IMR-90 (cell line): ENCODE results near the gene TTL.
A peak's percentile ranks its signal among the peaks of the same experiment; 100 is the strongest.

Experiments
- BHLHE40 ChIP-seq: fragments of 150-350 bp; IDR thresholded peaks from 2 replicates; pipeline ENCODE4 v1.6.1; 2016; ENCODE audit warnings: mild to moderate bottlenecking, low read depth, low read length
- CEBPB ChIP-seq: IDR thresholded peaks from 2 replicates; pipeline ENCODE4 v1.6.1; 2012; ENCODE audit warnings: low read depth, low read length, improper control_type of control experiment
- CHD1 ChIP-seq: IDR thresholded peaks from 2 replicates; pipeline ENCODE4 v1.6.1; 2012; ENCODE audit warnings: low read depth, low read length, improper control_type of control experiment
- CTCF ChIP-seq: conservative IDR thresholded peaks from 2 replicates; pipeline ENCODE4 v1.5.1; 2012; ENCODE audit warnings: mild to moderate bottlenecking, low read depth, low read length, improper control_type of control experiment
- FOS ChIP-seq: fragments of 150-350 bp; IDR thresholded peaks from 2 replicates; pipeline ENCODE4 v1.6.1; 2016; ENCODE audit warnings: low read depth, low read length
- MAFK ChIP-seq: IDR thresholded peaks from 2 replicates; pipeline ENCODE4 v1.6.1; 2012; ENCODE audit warnings: low read depth, low read length, improper control_type of control experiment
- MXI1 ChIP-seq: IDR thresholded peaks from 2 replicates; pipeline ENCODE4 v1.6.1; 2012; ENCODE audit warnings: low read depth, mild to moderate bottlenecking, low read length, moderate library complexity, borderline replicate concordance
- POLR2A ChIP-seq: IDR thresholded peaks from 2 replicates; pipeline ENCODE4 v1.6.1; 2012; ENCODE audit warnings: mild to moderate bottlenecking, low read depth, low read length
- RAD21 ChIP-seq: IDR thresholded peaks from 2 replicates; pipeline ENCODE4 v1.6.1; 2012; ENCODE audit warnings: low read length, improper control_type of control experiment
- RFX5 ChIP-seq: IDR thresholded peaks from 2 replicates; pipeline ENCODE4 v1.8.0; 2012; ENCODE audit warnings: low read depth, mild to moderate bottlenecking, low read length, moderate library complexity
- SMC3 ChIP-seq: fragments of 150-350 bp; IDR thresholded peaks from 2 replicates; pipeline ENCODE4 v1.6.1; 2016; ENCODE audit warnings: low read depth, mild to moderate bottlenecking, antibody characterized with exemption, low read length, moderate library complexity
- USF2 ChIP-seq: fragments of 150-350 bp; IDR thresholded peaks from 2 replicates; pipeline ENCODE4 v1.6.1; 2017; ENCODE audit warnings: mild to moderate bottlenecking, antibody characterized with exemption, low read length, low read depth

- no peak for TF ChIP-seq CTCF
- TF ChIP-seq POLR2A, result no peak
- TF ChIP-seq RAD21, result no peak
- no peak for TF ChIP-seq USF2
- TF ChIP-seq MAFK, result no peak
- TF ChIP-seq MXI1, result peak; percentile 89
- TF ChIP-seq CEBPB, result peak; percentile 6; the same call in 1 of the 2 replicates
- TF ChIP-seq FOS, result no peak
- no peak for TF ChIP-seq RFX5
- TF ChIP-seq SMC3, result no peak
- TF ChIP-seq CHD1, result no peak
- no peak for TF ChIP-seq BHLHE40
These were observed 1.1 kb downstream of the TTL start for GRCh38 chr2:112483042-112483473.
